Urinary bladder (tissue), 4 donors: ENCODE data around the gene KCP. TPM values are rescaled to one million over a fixed set of nuclear protein-coding genes. Genes with fewer than 3 reads are reported as not detected.

Experiments
- DNase-seq: peaks from one replicate; pipeline ENCODE4 v3.0.0-alpha.2; 2015; ENCODE audit errors: extremely low spot score
- H3K27ac ChIP-seq: one replicate; pipeline ENCODE4 v1.5.1; 2013; ENCODE audit warnings: low read depth, mild to moderate bottlenecking, moderate library complexity
- H3K36me3 ChIP-seq: one replicate; pipeline ENCODE4 v1.6.1; 2013; ENCODE audit warnings: mild to moderate bottlenecking, moderate library complexity; ENCODE audit not compliant: insufficient read depth
- H3K4me1 ChIP-seq: one replicate; pipeline ENCODE4 v1.6.1; 2013; ENCODE audit warnings: mild to moderate bottlenecking, moderate library complexity; ENCODE audit not compliant: insufficient read depth
- H3K4me3 ChIP-seq: one replicate; pipeline ENCODE4 v1.5.1; 2013; ENCODE audit warnings: low read depth, low read length
- WGBS: extraction: QIAGEN DNeasy Blood & Tissue Kit; methylation state at CpG from one replicate; pipeline ENCODE4 v1.1.7; 2013; 5-methylcytosine and 5-hydroxymethylcytosine counted together
- polyA plus RNA-seq: library from polyadenylated mRNA; stranded (reverse); fragments of 200-250 nt; gene quantifications from one replicate; pipeline ENCODE4 v1.2.3, GENCODE V29; 2013
- total RNA-seq: library from RNA; depleted of rRNA; stranded (reverse); fragments of >200 nt; gene quantifications from one replicate; pipeline ENCODE4 v1.2.3, GENCODE V29; 2014
- donor health status: healthy with polysubstance abuse.
- donor health status: healthy.

KCP gene
- total RNA-seq: 1.4 TPM
- 0.42 TPM for polyA plus RNA-seq

DNA sequence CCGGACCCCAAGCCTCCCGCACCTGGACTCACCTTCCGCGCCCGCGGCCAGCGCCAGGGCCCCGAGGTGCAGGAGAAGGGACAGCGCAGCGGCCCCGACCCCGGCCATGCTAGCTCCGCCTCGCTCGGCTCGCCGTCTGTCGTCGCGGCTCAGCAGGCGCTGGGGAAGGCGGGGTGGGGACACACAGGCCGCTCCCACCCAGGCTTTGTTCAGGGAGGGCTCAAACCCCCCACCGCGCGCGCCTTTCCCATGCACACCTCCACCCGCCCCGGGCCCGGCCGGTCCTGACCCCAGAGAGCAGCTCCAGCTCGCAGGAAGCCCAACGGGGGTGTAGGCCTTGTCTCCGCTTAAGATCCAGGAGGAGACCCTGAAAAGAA, at the start of gene KCP:
KCP (minus strand) TSS at position 141 of the 377 bp plus-strand sequence; CDS start at position 108, 33 bp downstream.
- Histone ChIP-seq H3K4me1 (no peaks in the 10 kb centered on the region), H3K4me3 (peak within 1 kb of the TSS; percentile 23), H3K27ac (no peak within 1 kb of the TSS), H3K36me3 (no peaks in the 10 kb centered on the region)
- no peak for DNase-seq
- WGBS: 26% methylated on average over 34 of the region's 34 CpGs

GRCh38 chr7:128959296-128959695, 48.8 kb upstream of the KCP start:
- no peaks in the 10 kb centered on the region for H3K4me1 ChIP-seq
- WGBS: 92% methylated on average over 4 of the region's 4 CpGs
- DNase-seq: no peak
- H3K36me3 ChIP-seq: peaks cover 5% of the 10 kb centered on the region
- H3K27ac ChIP-seq: no peak overlapping the region
- no peak overlapping the region for H3K4me3 ChIP-seq

DNA sequence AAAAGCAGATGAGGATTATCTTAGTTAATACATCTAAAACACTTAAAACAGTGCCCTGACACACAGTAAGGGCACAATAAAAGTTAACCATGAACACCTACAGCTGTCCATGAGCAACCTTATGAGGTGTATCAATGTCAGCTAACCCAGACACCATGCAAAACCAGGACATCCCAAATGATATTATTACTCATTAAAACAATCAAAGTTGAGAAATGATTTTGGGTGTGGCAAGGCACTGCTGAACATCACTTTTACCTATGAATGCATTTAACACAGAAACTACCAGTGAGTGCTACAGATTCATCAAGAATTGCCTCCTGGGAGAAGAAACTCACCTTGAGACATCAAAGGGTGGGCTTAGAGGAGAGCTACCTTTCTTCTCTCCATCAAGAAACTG, 45.5 kb upstream of the KCP start:
- no peak overlapping the region for H3K27ac ChIP-seq
- H3K4me1 ChIP-seq: no peaks in the 10 kb centered on the region
- DNase-seq: no peak
- no peak overlapping the region for H3K4me3 ChIP-seq
- peaks cover 3% of the 10 kb centered on the region for H3K36me3 ChIP-seq

DNA sequence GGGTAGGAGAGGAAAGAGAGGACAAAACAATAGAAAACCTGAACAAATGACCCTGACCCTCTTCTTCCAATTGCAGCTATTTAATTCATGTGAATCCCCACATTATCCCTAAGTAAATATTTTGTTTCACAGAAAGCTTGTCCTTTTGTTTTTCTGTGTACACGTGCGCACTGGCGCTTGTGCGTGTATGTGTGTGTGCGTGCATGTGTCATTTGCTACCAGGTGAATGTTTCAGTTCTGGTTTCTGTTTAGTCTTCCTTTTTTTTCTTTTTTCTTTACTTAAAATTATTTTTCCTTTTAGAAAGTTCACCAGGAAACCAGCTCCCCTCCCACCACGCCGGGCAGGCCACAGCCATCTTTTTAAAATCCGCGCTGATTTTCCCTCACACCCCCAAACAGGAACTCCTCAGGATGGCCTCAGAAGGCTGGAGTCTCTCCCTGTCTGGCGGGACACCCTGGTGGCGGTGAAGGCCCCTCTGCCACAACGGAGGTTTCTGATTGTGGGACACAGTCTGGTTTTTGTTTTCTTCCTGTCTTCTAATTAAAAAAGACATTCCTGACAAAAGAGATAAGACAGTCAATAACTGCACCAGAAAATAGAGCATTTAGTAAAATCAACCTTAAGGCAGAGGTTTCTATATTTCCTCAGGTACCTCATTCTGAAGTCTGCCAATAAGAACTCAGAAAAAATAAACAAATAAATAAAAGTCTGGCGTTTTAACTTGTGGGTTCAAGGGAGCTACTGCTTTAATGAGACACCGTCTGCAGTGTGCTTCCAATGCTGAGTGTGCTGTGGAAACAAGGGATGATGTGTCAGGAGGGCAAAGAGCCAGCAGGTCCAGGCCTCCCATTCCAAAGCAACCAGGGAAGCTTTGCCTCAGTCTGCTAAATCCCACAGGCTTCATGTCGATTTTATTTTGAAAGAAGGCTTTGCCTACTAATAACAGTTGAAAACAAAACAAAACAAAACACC, 44.6 kb upstream of the KCP start:
- no peak for DNase-seq
- WGBS: 62% methylated on average over 15 of the region's 15 CpGs
- peaks cover 3% of the 10 kb centered on the region for H3K36me3 ChIP-seq

DNA sequence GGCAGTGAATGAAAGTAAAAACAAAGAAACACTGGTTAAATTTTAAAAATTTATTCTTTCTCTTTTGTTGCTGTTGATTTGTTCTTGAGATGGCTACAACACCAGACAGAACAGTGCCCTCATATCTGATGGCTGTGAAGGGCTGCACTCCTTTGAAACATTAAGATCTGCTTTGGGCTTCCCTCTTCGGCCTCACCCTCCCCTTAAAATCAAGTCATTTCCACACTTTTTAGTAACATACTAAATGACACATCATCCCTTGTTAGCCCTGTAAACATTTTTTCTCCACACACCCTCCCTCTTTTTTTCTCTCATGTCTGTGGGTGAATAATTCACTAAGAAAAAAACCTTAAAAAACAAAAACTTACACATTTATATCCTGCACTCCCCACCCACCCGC, 43.6 kb upstream of the KCP start:
- H3K27ac ChIP-seq: no peak overlapping the region
- H3K36me3 ChIP-seq: no peaks in the 10 kb centered on the region
- H3K4me1 ChIP-seq: no peaks in the 10 kb centered on the region
- DNase-seq: no peak
- no peak overlapping the region for H3K4me3 ChIP-seq
- WGBS: 71% methylated on average over 2 of the region's 2 CpGs

More for the DNA sequence above, 44.6 kb upstream of the KCP start:
- Histone ChIP-seq H3K27ac (no peak overlapping the region), H3K4me1 (no peaks in the 10 kb centered on the region), H3K4me3 (no peak overlapping the region)

- no peaks in the 10 kb centered on the region for H3K36me3 ChIP-seq
- no peaks in the 10 kb centered on the region for H3K4me1 ChIP-seq
- H3K27ac ChIP-seq: no peak overlapping the region
- no peak overlapping the region for H3K4me3 ChIP-seq
- WGBS: 76% methylated on average over 5 of the region's 5 CpGs
- DNase-seq: no peak
These were observed 40.8 kb upstream of the KCP start for GRCh38 chr7:128951296-128951695.

DNA sequence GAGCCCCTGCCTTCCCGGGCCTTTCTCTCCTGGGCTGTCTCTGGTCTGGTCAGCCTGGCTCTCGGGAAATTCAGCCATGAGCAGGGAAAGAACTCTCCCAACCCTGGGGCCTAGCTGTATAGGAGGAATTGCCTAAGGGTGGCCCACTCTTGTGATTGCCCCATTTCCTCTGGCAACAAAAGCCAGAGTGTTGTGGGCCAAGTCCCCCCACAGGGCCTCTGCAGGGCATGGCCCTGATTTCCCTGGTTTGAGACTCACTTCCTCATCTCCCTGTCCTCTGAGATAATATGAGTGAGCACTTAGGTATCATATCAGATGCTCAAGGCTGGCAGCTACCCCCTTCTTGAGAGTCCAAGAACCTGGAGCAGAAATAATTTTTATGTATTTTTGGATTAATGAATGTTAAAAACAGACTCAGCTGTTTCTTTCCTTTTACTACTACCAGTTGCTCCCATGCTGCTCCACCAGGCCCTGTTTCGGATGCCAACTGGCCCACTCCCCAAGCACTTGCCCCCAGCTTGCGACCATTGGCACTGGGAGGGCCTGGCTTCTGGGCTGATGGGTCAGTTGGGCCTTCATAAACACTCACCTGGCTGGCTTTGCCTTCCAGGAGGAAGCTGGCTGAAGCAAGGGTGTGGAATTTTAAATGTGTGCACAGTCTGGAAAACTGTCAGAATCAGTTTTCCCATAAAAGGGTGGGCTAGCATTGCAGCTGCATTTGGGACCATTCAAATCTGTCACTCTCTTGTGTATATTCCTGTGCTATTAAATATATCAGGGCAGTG, 38.7 kb upstream of the KCP start:
- H3K4me1 ChIP-seq: no peaks in the 10 kb centered on the region
- DNase-seq: no peak
- no peak overlapping the region for H3K4me3 ChIP-seq
- no peaks in the 10 kb centered on the region for H3K36me3 ChIP-seq
- no peak overlapping the region for H3K27ac ChIP-seq
- WGBS: 90% methylated on average over 4 of the region's 4 CpGs

GRCh38 chr7:128948312-128948973, 37.9 kb upstream of the KCP start:
- 87% methylated on average over 12 of the region's 12 CpGs for WGBS
- DNase-seq: no peak
- H3K36me3 ChIP-seq: no peaks in the 10 kb centered on the region
- no peak overlapping the region for H3K4me3 ChIP-seq
- H3K27ac ChIP-seq: no peak overlapping the region
- no peaks in the 10 kb centered on the region for H3K4me1 ChIP-seq

DNA sequence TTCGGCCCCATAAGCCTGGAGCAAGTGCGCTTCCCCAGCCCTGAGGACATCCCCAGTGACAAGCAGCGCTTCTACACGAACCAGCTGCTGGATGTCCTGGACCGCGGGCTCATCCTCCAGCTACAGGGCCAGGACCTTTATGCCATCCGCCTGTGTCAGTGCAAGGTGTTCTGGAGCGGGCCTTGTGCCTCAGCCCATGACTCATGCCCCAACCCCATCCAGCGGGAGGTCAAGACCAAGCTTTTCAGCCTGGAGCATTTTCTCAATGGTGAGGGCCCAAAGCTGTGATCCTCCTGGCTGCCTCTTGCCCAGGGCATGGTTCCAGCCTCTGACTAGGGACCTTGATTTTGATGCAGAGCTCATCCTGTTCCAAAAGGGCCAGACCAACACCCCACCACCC, 37.3 kb upstream of the KCP start:
- no peaks in the 10 kb centered on the region for H3K36me3 ChIP-seq
- H3K4me3 ChIP-seq: no peak overlapping the region
- H3K4me1 ChIP-seq: no peaks in the 10 kb centered on the region
- no peak for DNase-seq
- no peak overlapping the region for H3K27ac ChIP-seq
- 86% methylated on average over 9 of the region's 9 CpGs for WGBS

- no peaks in the 10 kb centered on the region for H3K4me1 ChIP-seq
- no peak overlapping the region for H3K27ac ChIP-seq
- H3K4me3 ChIP-seq: no peak overlapping the region
- WGBS: 81% methylated on average over 22 of the region's 22 CpGs
- no peak for DNase-seq
- no peaks in the 10 kb centered on the region for H3K36me3 ChIP-seq
These were observed 36.7 kb upstream of the KCP start for GRCh38 chr7:128946936-128947830.

- Histone ChIP-seq H3K4me3 (no peak overlapping the region), H3K4me1 (no peaks in the 10 kb centered on the region), H3K27ac (no peak overlapping the region), H3K36me3 (no peaks in the 10 kb centered on the region)
- DNase-seq: no peak
- 86% methylated on average over 21 of the region's 21 CpGs for WGBS
These were observed 35.3 kb upstream of the KCP start for GRCh38 chr7:128945668-128946366.

DNA sequence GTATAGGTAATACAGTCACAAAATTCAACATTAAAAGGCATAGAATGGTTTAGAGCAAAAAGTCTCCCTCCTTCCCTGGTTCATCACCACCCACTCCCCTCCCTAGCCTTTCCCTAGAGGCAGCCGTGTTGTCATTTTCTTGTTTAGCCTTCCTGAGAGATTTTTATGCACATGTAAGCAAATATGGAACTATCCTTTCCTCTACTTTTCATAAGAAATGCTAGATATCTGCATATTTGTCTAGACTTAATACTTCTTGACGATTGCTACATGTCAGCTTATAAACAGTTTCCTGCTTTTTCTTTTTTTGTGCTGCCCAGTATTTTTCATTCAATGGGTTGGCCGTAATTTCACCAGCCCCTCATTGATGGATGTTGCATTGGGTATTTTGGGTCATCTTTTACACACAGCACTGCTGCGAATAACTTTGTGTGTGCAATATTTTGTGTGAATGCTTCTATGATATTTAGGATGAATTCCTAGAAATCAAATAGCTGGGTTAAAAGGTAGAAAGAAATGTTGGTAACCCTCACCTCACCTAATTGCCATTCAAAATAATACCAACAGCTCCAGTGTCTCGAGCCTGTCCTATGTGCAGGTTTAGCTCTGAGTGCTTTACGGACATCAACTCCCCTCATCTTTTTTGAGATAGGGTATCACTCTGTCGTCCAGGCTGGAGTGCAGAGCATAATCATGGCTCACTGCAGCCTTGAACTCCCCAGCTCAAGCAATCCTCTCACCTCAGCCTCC, 34.2 kb upstream of the KCP start:
- Histone ChIP-seq H3K27ac (no peak overlapping the region), H3K4me3 (no peak overlapping the region), H3K4me1 (no peaks in the 10 kb centered on the region), H3K36me3 (no peaks in the 10 kb centered on the region)
- no peak for DNase-seq
- 64% methylated on average over 7 of the region's 7 CpGs for WGBS
